Measurements from ENCODE around the gene KCNIP1.

KCNIP1 gene

GRCh38 chr5:170603109-170603508 lies 99.3 kb downstream of the KCNIP1 start:
- no peaks in the 10 kb centered on the region for H3K27me3 ChIP-seq (replicated peaks; ENCODE audit: control insufficient read depth, insufficient read depth, low read length, poor library complexity, severe bottlenecking)
- no peak for DNase-seq
- H3K9me3 ChIP-seq (ENCODE audit: control insufficient read depth, low read length), result no peaks in the 10 kb centered on the region

GRCh38 chr5:170603578-170604565 lies 100.1 kb downstream of the KCNIP1 start:
- Histone ChIP-seq H3K4me1 (ENCODE audit: control insufficient read depth, insufficient read depth, low read length, poor library complexity, severe bottlenecking) (no peaks in the 10 kb centered on the region), H3K9me3 (ENCODE audit: control insufficient read depth, low read length) (no peaks in the 10 kb centered on the region), H3K27me3 (replicated peaks; ENCODE audit: control insufficient read depth, insufficient read depth, low read length, poor library complexity, severe bottlenecking) (no peaks in the 10 kb centered on the region), H3K4me3 (ENCODE audit: insufficient read depth, low read depth, low read length, poor library complexity, severe bottlenecking) (no peak overlapping the region), H3K36me3 (ENCODE audit: control insufficient read depth, insufficient read depth, low read length) (no peaks in the 10 kb centered on the region), H3K27ac (ENCODE audit: insufficient read depth, low read length, poor library complexity, severe bottlenecking) (no peak overlapping the region)
- DNase-seq, result no peak

More at GRCh38 chr5:170603109-170603508, 99.3 kb downstream of the KCNIP1 start:
- Histone ChIP-seq H3K27ac (ENCODE audit: insufficient read depth, low read length, poor library complexity, severe bottlenecking) (no peak overlapping the region), H3K4me3 (ENCODE audit: insufficient read depth, low read depth, low read length, poor library complexity, severe bottlenecking) (no peak overlapping the region), H3K4me1 (ENCODE audit: control insufficient read depth, insufficient read depth, low read length, poor library complexity, severe bottlenecking) (no peaks in the 10 kb centered on the region), H3K36me3 (ENCODE audit: control insufficient read depth, insufficient read depth, low read length) (no peaks in the 10 kb centered on the region)

- Histone ChIP-seq H3K4me1 (ENCODE audit: control insufficient read depth, insufficient read depth, low read length, poor library complexity, severe bottlenecking) (no peaks in the 10 kb centered on the region), H3K4me3 (ENCODE audit: insufficient read depth, low read depth, low read length, poor library complexity, severe bottlenecking) (no peak overlapping the region), H3K27ac (ENCODE audit: insufficient read depth, low read length, poor library complexity, severe bottlenecking) (no peak overlapping the region), H3K9me3 (ENCODE audit: control insufficient read depth, low read length) (no peaks in the 10 kb centered on the region), H3K27me3 (replicated peaks; ENCODE audit: control insufficient read depth, insufficient read depth, low read length, poor library complexity, severe bottlenecking) (no peaks in the 10 kb centered on the region), H3K36me3 (ENCODE audit: control insufficient read depth, insufficient read depth, low read length) (no peaks in the 10 kb centered on the region)
- no peak for DNase-seq
These were observed 103.1 kb downstream of the KCNIP1 start for GRCh38 chr5:170606941-170607340.

GRCh38 chr5:170611449-170612090 lies 107.8 kb downstream of the KCNIP1 start:
- Histone ChIP-seq H3K4me1 (ENCODE audit: control insufficient read depth, insufficient read depth, low read length, poor library complexity, severe bottlenecking) (no peaks in the 10 kb centered on the region), H3K27ac (ENCODE audit: insufficient read depth, low read length, poor library complexity, severe bottlenecking) (no peak overlapping the region), H3K36me3 (ENCODE audit: control insufficient read depth, insufficient read depth, low read length) (no peaks in the 10 kb centered on the region), H3K4me3 (ENCODE audit: insufficient read depth, low read depth, low read length, poor library complexity, severe bottlenecking) (no peak overlapping the region), H3K9me3 (ENCODE audit: control insufficient read depth, low read length) (no peaks in the 10 kb centered on the region), H3K27me3 (replicated peaks; ENCODE audit: control insufficient read depth, insufficient read depth, low read length, poor library complexity, severe bottlenecking) (peaks cover under 1% of the 10 kb centered on the region)
- no peak for DNase-seq

GRCh38 chr5:170612256-170612678 lies 108.4 kb downstream of the KCNIP1 start:
- Histone ChIP-seq H3K4me3 (ENCODE audit: insufficient read depth, low read depth, low read length, poor library complexity, severe bottlenecking) (no peak overlapping the region), H3K27me3 (replicated peaks; ENCODE audit: control insufficient read depth, insufficient read depth, low read length, poor library complexity, severe bottlenecking) (peaks cover 8% of the 10 kb centered on the region)
- DNase-seq, result no peak

GRCh38 chr5:170614065-170614490 lies 110.3 kb downstream of the KCNIP1 start:
- no peak overlapping the region for H3K4me3 ChIP-seq (ENCODE audit: insufficient read depth, low read depth, low read length, poor library complexity, severe bottlenecking)
- no peak overlapping the region for H3K27ac ChIP-seq (ENCODE audit: insufficient read depth, low read length, poor library complexity, severe bottlenecking)
- H3K9me3 ChIP-seq (ENCODE audit: control insufficient read depth, low read length), result no peaks in the 10 kb centered on the region
- H3K36me3 ChIP-seq (ENCODE audit: control insufficient read depth, insufficient read depth, low read length), result no peaks in the 10 kb centered on the region
- DNase-seq, result no peak
- H3K27me3 ChIP-seq (replicated peaks; ENCODE audit: control insufficient read depth, insufficient read depth, low read length, poor library complexity, severe bottlenecking), result peaks cover 9% of the 10 kb centered on the region
- no peaks in the 10 kb centered on the region for H3K4me1 ChIP-seq (ENCODE audit: control insufficient read depth, insufficient read depth, low read length, poor library complexity, severe bottlenecking)

More at GRCh38 chr5:170612256-170612678, 108.4 kb downstream of the KCNIP1 start:
- H3K9me3 ChIP-seq (ENCODE audit: control insufficient read depth, low read length), result no peaks in the 10 kb centered on the region
- no peak overlapping the region for H3K27ac ChIP-seq (ENCODE audit: insufficient read depth, low read length, poor library complexity, severe bottlenecking)
- H3K36me3 ChIP-seq (ENCODE audit: control insufficient read depth, insufficient read depth, low read length), result no peaks in the 10 kb centered on the region
- H3K4me1 ChIP-seq (ENCODE audit: control insufficient read depth, insufficient read depth, low read length, poor library complexity, severe bottlenecking), result no peaks in the 10 kb centered on the region

GRCh38 chr5:170614720-170615119 lies 110.9 kb downstream of the KCNIP1 start:
- no peak overlapping the region for H3K27ac ChIP-seq (ENCODE audit: insufficient read depth, low read length, poor library complexity, severe bottlenecking)
- H3K36me3 ChIP-seq (ENCODE audit: control insufficient read depth, insufficient read depth, low read length), result no peaks in the 10 kb centered on the region
- no peaks in the 10 kb centered on the region for H3K4me1 ChIP-seq (ENCODE audit: control insufficient read depth, insufficient read depth, low read length, poor library complexity, severe bottlenecking)
- no peak overlapping the region for H3K4me3 ChIP-seq (ENCODE audit: insufficient read depth, low read depth, low read length, poor library complexity, severe bottlenecking)
- no peak for DNase-seq
- H3K9me3 ChIP-seq (ENCODE audit: control insufficient read depth, low read length), result no peaks in the 10 kb centered on the region
- peaks cover 9% of the 10 kb centered on the region for H3K27me3 ChIP-seq (replicated peaks; ENCODE audit: control insufficient read depth, insufficient read depth, low read length, poor library complexity, severe bottlenecking)

GRCh38 chr5:170617533-170618490 lies 114.0 kb downstream of the KCNIP1 start:
- H3K4me3 ChIP-seq (ENCODE audit: insufficient read depth, low read depth, low read length, poor library complexity, severe bottlenecking), result no peak overlapping the region
- H3K4me1 ChIP-seq (ENCODE audit: control insufficient read depth, insufficient read depth, low read length, poor library complexity, severe bottlenecking), result no peaks in the 10 kb centered on the region
- peaks cover 9% of the 10 kb centered on the region for H3K27me3 ChIP-seq (replicated peaks; ENCODE audit: control insufficient read depth, insufficient read depth, low read length, poor library complexity, severe bottlenecking)
- DNase-seq, result no peak
- H3K27ac ChIP-seq (ENCODE audit: insufficient read depth, low read length, poor library complexity, severe bottlenecking), result no peak overlapping the region
- no peaks in the 10 kb centered on the region for H3K36me3 ChIP-seq (ENCODE audit: control insufficient read depth, insufficient read depth, low read length)
- no peaks in the 10 kb centered on the region for H3K9me3 ChIP-seq (ENCODE audit: control insufficient read depth, low read length)

GRCh38 chr5:170619869-170620268 lies 116.0 kb downstream of the KCNIP1 start:
- H3K27ac ChIP-seq (ENCODE audit: insufficient read depth, low read length, poor library complexity, severe bottlenecking), result no peak overlapping the region
- peaks cover 9% of the 10 kb centered on the region for H3K27me3 ChIP-seq (replicated peaks; ENCODE audit: control insufficient read depth, insufficient read depth, low read length, poor library complexity, severe bottlenecking)
- H3K9me3 ChIP-seq (ENCODE audit: control insufficient read depth, low read length), result no peaks in the 10 kb centered on the region
- no peak overlapping the region for H3K4me3 ChIP-seq (ENCODE audit: insufficient read depth, low read depth, low read length, poor library complexity, severe bottlenecking)
- no peaks in the 10 kb centered on the region for H3K36me3 ChIP-seq (ENCODE audit: control insufficient read depth, insufficient read depth, low read length)
- no peaks in the 10 kb centered on the region for H3K4me1 ChIP-seq (ENCODE audit: control insufficient read depth, insufficient read depth, low read length, poor library complexity, severe bottlenecking)
- no peak for DNase-seq
